Measurements from ENCODE around the gene IGLL5. TPM values are rescaled to one million over a fixed set of nuclear protein-coding genes. Genes with fewer than 3 reads are reported as not detected.

The IGLL5 gene
- total and polyA plus RNA-seq, 2 donors (not counting 1 experiment from before 2014, with no cell fraction given), result not detected

DNA sequence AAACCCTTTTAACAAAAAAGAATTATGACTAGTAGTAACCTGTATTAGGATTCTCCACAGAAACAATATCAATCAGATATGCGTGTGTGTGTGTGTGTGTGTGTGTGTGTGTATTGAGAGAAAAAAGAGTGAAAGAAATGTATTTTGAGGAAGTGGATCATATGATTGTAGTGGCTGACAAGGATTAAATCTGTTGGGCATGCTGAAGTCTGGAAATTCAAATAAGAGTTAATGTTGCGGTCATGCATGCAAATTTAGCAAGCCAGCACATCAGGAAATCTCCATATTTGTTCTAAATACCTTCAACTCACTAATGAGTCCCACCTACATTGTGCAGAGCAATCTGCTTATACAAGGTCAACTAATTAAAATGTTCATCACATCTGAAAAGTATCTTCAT is 46.8 kb upstream of the IGLL5 start:
- Histone ChIP-seq H3K4me2 (ENCODE audit: extremely low read depth, insufficient read depth, low read length) (no peak overlapping the region), H3K27me3 (ENCODE audit: control insufficient read depth, insufficient read depth, low read length) (no peaks in the 10 kb centered on the region), H3K9ac (ENCODE audit: insufficient read depth, low read length) (no peak overlapping the region), H3K36me3 (ENCODE audit: control insufficient read depth, insufficient read depth, low read length) (no peaks in the 10 kb centered on the region), H3K79me2 (ENCODE audit: control insufficient read depth, insufficient read depth, low read length) (no peaks in the 10 kb centered on the region), H2AFZ (ENCODE audit: low read length) (no peak overlapping the region), H3K9me3 (ENCODE audit: control insufficient read depth, insufficient read depth, low read depth, low read length) (no peaks in the 10 kb centered on the region), H4K20me1 (ENCODE audit: control insufficient read depth, extremely low read depth, insufficient read depth, low read length) (no peaks in the 10 kb centered on the region), H3K27ac (ENCODE audit: insufficient read depth, low read length) (no peak overlapping the region), H3K4me3 (replicated peaks in 1 of 4; ENCODE audit: control extremely low read depth in 1 of 4, insufficient read depth in 1 of 4, low read depth in 3 of 4, low read length in 4 of 4) (no peak overlapping the region), H3K4me1 (ENCODE audit: control insufficient read depth, extremely low read depth, insufficient read depth, low read length) (no peaks in the 10 kb centered on the region)
- no peak for DNase-seq (ENCODE audit: low read depth in 2 of 2)
- TF ChIP-seq EZH2 (IDR thresholded peaks at IDR 0.05; ENCODE audit: low read length, missing control alignments), result no peak
- TF ChIP-seq, protein P1, sequence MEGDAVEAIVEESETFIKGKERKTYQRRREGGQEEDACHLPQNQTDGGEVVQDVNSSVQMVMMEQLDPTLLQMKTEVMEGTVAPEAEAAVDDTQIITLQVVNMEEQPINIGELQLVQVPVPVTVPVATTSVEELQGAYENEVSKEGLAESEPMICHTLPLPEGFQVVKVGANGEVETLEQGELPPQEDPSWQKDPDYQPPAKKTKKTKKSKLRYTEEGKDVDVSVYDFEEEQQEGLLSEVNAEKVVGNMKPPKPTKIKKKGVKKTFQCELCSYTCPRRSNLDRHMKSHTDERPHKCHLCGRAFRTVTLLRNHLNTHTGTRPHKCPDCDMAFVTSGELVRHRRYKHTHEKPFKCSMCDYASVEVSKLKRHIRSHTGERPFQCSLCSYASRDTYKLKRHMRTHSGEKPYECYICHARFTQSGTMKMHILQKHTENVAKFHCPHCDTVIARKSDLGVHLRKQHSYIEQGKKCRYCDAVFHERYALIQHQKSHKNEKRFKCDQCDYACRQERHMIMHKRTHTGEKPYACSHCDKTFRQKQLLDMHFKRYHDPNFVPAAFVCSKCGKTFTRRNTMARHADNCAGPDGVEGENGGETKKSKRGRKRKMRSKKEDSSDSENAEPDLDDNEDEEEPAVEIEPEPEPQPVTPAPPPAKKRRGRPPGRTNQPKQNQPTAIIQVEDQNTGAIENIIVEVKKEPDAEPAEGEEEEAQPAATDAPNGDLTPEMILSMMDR (conservative IDR thresholded peaks at IDR 0.05 in 1 of 2, IDR thresholded peaks at IDR 0.05 in 1 of 2; ENCODE audit: low read depth in 1 of 2, low read length in 2 of 2), result no peak

DNA sequence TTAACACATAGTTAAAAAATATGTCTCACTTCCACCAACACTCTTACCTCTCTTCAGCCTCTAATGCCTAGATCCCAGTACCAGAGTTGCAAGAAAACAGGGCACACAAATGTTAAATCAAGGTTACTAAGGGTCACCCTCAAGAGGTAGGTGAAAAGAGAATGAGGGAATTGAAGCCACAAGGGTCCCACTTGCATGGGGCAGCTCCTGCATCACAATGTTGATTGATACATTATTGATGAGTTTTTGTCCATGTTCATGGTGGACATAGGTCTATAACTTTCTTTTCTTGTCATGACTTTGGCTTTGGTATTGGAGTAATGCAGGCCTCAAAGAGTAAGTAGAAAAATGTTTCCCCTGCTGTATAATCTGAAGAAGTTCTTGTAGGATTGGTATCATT is 46.0 kb upstream of the IGLL5 start:
- Histone ChIP-seq H3K4me3 (replicated peaks in 1 of 4; ENCODE audit: control extremely low read depth in 1 of 4, insufficient read depth in 1 of 4, low read depth in 3 of 4, low read length in 4 of 4) (no peak overlapping the region), H4K20me1 (ENCODE audit: control insufficient read depth, extremely low read depth, insufficient read depth, low read length) (no peaks in the 10 kb centered on the region), H3K4me2 (ENCODE audit: extremely low read depth, insufficient read depth, low read length) (no peak overlapping the region), H3K4me1 (ENCODE audit: control insufficient read depth, extremely low read depth, insufficient read depth, low read length) (no peaks in the 10 kb centered on the region), H3K36me3 (ENCODE audit: control insufficient read depth, insufficient read depth, low read length) (no peaks in the 10 kb centered on the region), H3K79me2 (ENCODE audit: control insufficient read depth, insufficient read depth, low read length) (no peaks in the 10 kb centered on the region), H3K9ac (ENCODE audit: insufficient read depth, low read length) (no peak overlapping the region), H3K27me3 (ENCODE audit: control insufficient read depth, insufficient read depth, low read length) (no peaks in the 10 kb centered on the region), H3K9me3 (ENCODE audit: control insufficient read depth, insufficient read depth, low read depth, low read length) (no peaks in the 10 kb centered on the region), H3K27ac (ENCODE audit: insufficient read depth, low read length) (no peak overlapping the region), H2AFZ (ENCODE audit: low read length) (no peak overlapping the region)
- no peak for TF ChIP-seq EZH2 (IDR thresholded peaks at IDR 0.05; ENCODE audit: low read length, missing control alignments)
- TF ChIP-seq, protein P1 (conservative IDR thresholded peaks at IDR 0.05 in 1 of 2, IDR thresholded peaks at IDR 0.05 in 1 of 2; ENCODE audit: low read depth in 1 of 2, low read length in 2 of 2), result no peak
- DNase-seq (ENCODE audit: low read depth in 2 of 2), result no peak

DNA sequence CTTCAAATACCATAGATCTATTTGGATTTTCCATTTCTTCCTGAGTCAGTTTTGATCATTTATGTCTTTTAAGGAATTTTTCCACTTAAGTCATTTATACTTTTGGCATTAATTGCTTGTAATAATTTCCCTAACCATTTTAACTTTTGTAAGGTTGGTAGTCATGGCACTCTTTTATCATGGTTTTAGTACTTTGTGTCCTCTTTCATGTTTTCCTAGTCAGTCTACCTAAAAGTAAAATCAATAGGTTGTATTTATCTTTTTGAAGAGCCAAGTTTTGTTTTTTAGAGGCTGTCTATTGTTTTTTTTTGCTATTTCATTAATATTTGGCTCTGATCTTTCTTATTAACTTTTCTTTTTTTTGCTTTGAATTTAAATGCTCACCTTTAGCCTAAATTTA is 45.5 kb upstream of the IGLL5 start:
- no peaks in the 10 kb centered on the region for H3K4me1 ChIP-seq (ENCODE audit: control insufficient read depth, extremely low read depth, insufficient read depth, low read length)
- H3K9me3 ChIP-seq (ENCODE audit: control insufficient read depth, insufficient read depth, low read depth, low read length), result no peaks in the 10 kb centered on the region
- H3K36me3 ChIP-seq (ENCODE audit: control insufficient read depth, insufficient read depth, low read length), result no peaks in the 10 kb centered on the region
- no peak overlapping the region for H3K9ac ChIP-seq (ENCODE audit: insufficient read depth, low read length)
- DNase-seq (ENCODE audit: low read depth in 2 of 2), result no peak
- H2AFZ ChIP-seq (ENCODE audit: low read length), result no peak overlapping the region
- no peaks in the 10 kb centered on the region for H3K27me3 ChIP-seq (ENCODE audit: control insufficient read depth, insufficient read depth, low read length)
- TF ChIP-seq, protein P1 (conservative IDR thresholded peaks at IDR 0.05 in 1 of 2, IDR thresholded peaks at IDR 0.05 in 1 of 2; ENCODE audit: low read depth in 1 of 2, low read length in 2 of 2), result no peak
- no peak for TF ChIP-seq EZH2 (IDR thresholded peaks at IDR 0.05; ENCODE audit: low read length, missing control alignments)
- H3K4me3 ChIP-seq (replicated peaks in 1 of 4; ENCODE audit: control extremely low read depth in 1 of 4, insufficient read depth in 1 of 4, low read depth in 3 of 4, low read length in 4 of 4), result no peak overlapping the region
- H3K27ac ChIP-seq (ENCODE audit: insufficient read depth, low read length), result no peak overlapping the region
- no peaks in the 10 kb centered on the region for H4K20me1 ChIP-seq (ENCODE audit: control insufficient read depth, extremely low read depth, insufficient read depth, low read length)
- H3K79me2 ChIP-seq (ENCODE audit: control insufficient read depth, insufficient read depth, low read length), result no peaks in the 10 kb centered on the region
- no peak overlapping the region for H3K4me2 ChIP-seq (ENCODE audit: extremely low read depth, insufficient read depth, low read length)

Measured in fibroblast of lung (primary cell).